K562 (cell line): ENCODE results near the gene ANKMY1. TPM values are rescaled to one million over a fixed set of nuclear protein-coding genes. Genes with fewer than 3 reads are reported as not detected.

Experiments used
- ATAC-seq: fragments of 200-7000 bp; cut with Tn5 transposase; 3 replicates; pipeline ENCODE4 v1.9.1; 2020; ENCODE audit warnings: moderate library complexity
- BruUV-seq: library from RNA; stranded (reverse); fragments of 400-500 nt; replicated peaks from 2 replicates; lab custom pipeline; 2021; lab: Mats Ljungman, UMichigan
- CTCF ChIA-PET: fragments of 300-600 bp; formaldehyde crosslinking; extraction: SDS; loops from one replicate; lab custom pipeline; 2021; ENCODE audit warnings: low intra/inter-chr PET ratio; lab: Yijun Ruan, JAX
- POLR2A ChIA-PET: fragments of 300-600, 350-650 bp; sonication (Branson Sonifier 250); formaldehyde crosslinking; extraction: SDS; loops from one replicate; lab custom pipeline; 2021; ENCODE audit warnings: antibody characterized with exemption, inconsistent platforms; lab: Yijun Ruan, JAX
- DNase-seq, 4 experiments: peaks; one replicate each; pipeline versions ENCODE4 v3.0.0 to v3.0.0-alpha.2; 2011 to 2018; ENCODE audit warnings: low spot score in 3 of 4, mixed read lengths in 3 of 4; ENCODE audit errors: extremely low read depth in 1 of 4
- FAIRE-seq: peaks from 2 replicates; lab custom pipeline; 2011; peaks lifted over from hg19 to GRCh38; lab: Jason Lieb, UNC
- H2AFZ ChIP-seq: 2 replicates; pipeline ENCODE4 v1.6.0; 2011; ENCODE audit warnings: low read depth, low read length, control low read depth, inconsistent platforms
- H3K27ac ChIP-seq: fragments of 200-600 bp; 3 replicates; pipeline ENCODE4 v1.8.0; 2011; ENCODE audit warnings: low read depth, mild to moderate bottlenecking, control low read depth, inconsistent platforms, low read length, moderate library complexity, mixed read lengths; ENCODE audit errors: extremely low read depth
- H3K27me3 ChIP-seq, 2 experiments: fragments of 300-600 bp in 1 of 2; 2 replicates in 1 of 2; 3 replicates in 1 of 2; pipeline versions ENCODE4 v1.6.0 to v1.8.0; 2011; ENCODE audit warnings: inconsistent platforms in 2 of 2, low read length in 2 of 2, mild to moderate bottlenecking in 1 of 2, mixed read lengths in 1 of 2, moderate library complexity in 1 of 2; ENCODE audit not compliant: control insufficient read depth in 2 of 2, insufficient read depth in 2 of 2
- H3K36me3 ChIP-seq: fragments of 300-600 bp; 3 replicates; pipeline ENCODE4 v1.8.0; 2011; ENCODE audit warnings: mild to moderate bottlenecking, low read length, inconsistent platforms; ENCODE audit not compliant: control insufficient read depth, insufficient read depth
- H3K4me1 ChIP-seq, 2 experiments: fragments of 200-600 bp in 1 of 2; replicated peaks in 1 of 2; 2 replicates in 1 of 2; 3 replicates in 1 of 2; pipeline versions ENCODE4 v1.5.1 to v1.8.0; 2011; ENCODE audit warnings: inconsistent platforms in 2 of 2, low read length in 2 of 2, mild to moderate bottlenecking in 1 of 2, mixed read lengths in 1 of 2, moderate library complexity in 1 of 2; ENCODE audit not compliant: control insufficient read depth in 2 of 2, insufficient read depth in 2 of 2
- H3K4me2 ChIP-seq: 2 replicates; pipeline ENCODE4 v1.6.1; 2011; ENCODE audit warnings: low read length, control low read depth, inconsistent platforms, mixed read lengths; ENCODE audit not compliant: insufficient read depth
- H3K4me3 ChIP-seq: fragments of 200-600 bp; sonication (generic), shearing (Covaris generic); 2 replicates; pipeline ENCODE4 v1.5.1; 2016; ENCODE audit warnings: control low read depth, inconsistent platforms
- H3K79me2 ChIP-seq: fragments of 200-600 bp; 3 replicates; pipeline ENCODE4 v1.8.0; 2011; ENCODE audit warnings: low read length, inconsistent platforms; ENCODE audit not compliant: control insufficient read depth, insufficient read depth
- H3K9ac ChIP-seq, 2 experiments: 2 replicates each; pipeline versions ENCODE4 v1.6.0 to v1.6.1; 2011; ENCODE audit warnings: low read depth in 2 of 2, low read length in 2 of 2, control low read depth in 1 of 2, inconsistent platforms in 1 of 2, mild to moderate bottlenecking in 1 of 2, mixed read lengths in 1 of 2; ENCODE audit not compliant: insufficient read depth in 1 of 2
- H3K9me1 ChIP-seq: one replicate; pipeline ENCODE4 v1.6.0; 2011; ENCODE audit warnings: inconsistent platforms, mild to moderate bottlenecking, low read length, moderate library complexity; ENCODE audit not compliant: control insufficient read depth, insufficient read depth
- H3K9me3 ChIP-seq: replicated peaks from 2 replicates; pipeline ENCODE4 v1.5.1; 2011; ENCODE audit warnings: low read depth, low read length, inconsistent platforms; ENCODE audit not compliant: control insufficient read depth, insufficient read depth
- H4K20me1 ChIP-seq: replicated peaks from 2 replicates; pipeline ENCODE4 v1.6.1; 2011; ENCODE audit warnings: low read length, inconsistent platforms, mixed read lengths; ENCODE audit not compliant: control insufficient read depth, insufficient read depth
- ARID3B ChIP-seq: fragments of 250-450 bp; sonication (Bioruptor Pico); IDR thresholded peaks from 2 replicates; pipeline ENCODE4 v1.4.0; 2020; ENCODE audit warnings: borderline replicate concordance
- MTA2 ChIP-seq: fragments of 450-650 bp; IDR thresholded peaks from 2 replicates; pipeline ENCODE4 v1.6.1; 2016; ENCODE audit warnings: low read depth
- OTX1 ChIP-seq: fragments of 450-650 bp; formaldehyde crosslinking; IDR thresholded peaks from 2 replicates; pipeline ENCODE4 v1.4.0; 2022; ENCODE audit warnings: mild to moderate bottlenecking
- POLR2G ChIP-seq: fragments of 200-400 bp; formaldehyde crosslinking; IDR thresholded peaks from 2 replicates; pipeline ENCODE4 v1.6.1; 2017; ENCODE audit warnings: low read depth, mild to moderate bottlenecking, antibody characterized with exemption, low read length, moderate library complexity
- SRSF9 ChIP-seq: fragments of 200-400 bp; formaldehyde crosslinking; IDR thresholded peaks from 2 replicates; pipeline ENCODE4 v1.6.1; 2017; ENCODE audit warnings: low read depth, low read length, borderline replicate concordance
- ZFP36 ChIP-seq: fragments of 150-350 bp; IDR thresholded peaks from 2 replicates; pipeline ENCODE4 v1.6.1; 2018; ENCODE audit warnings: low read length, low read depth; ENCODE audit not compliant: partially characterized antibody
- WGBS: fragments of 100-300 bp; shearing (Covaris generic); methylation state at CpG from one replicate; pipeline ENCODE4 v1.1.6; 2016; ENCODE audit warnings: low coverage, mixed read lengths; ENCODE audit not compliant: insufficient coverage; ENCODE audit errors: missing lambda C conversion rate; 5-methylcytosine and 5-hydroxymethylcytosine counted together
- in situ Hi-C: fragments of 300-500 bp; cut with MboI; formaldehyde crosslinking; loops from 4 replicates; pipeline ENCODE4 v1.15.0; 2018; ENCODE audit warnings: inconsistent platforms, mixed read lengths
- intact Hi-C: fragments of 100-400 bp; cut with micrococcal nuclease; formaldehyde crosslinking; loops from 2 replicates; pipeline ENCODE4 v1.14.2; 2022
- polyA plus RNA-seq, 8 experiments: library from polyadenylated mRNA; depleted of rRNA in 4 of 8; stranded (reverse) in 5 of 8; unstranded in 3 of 8; fragments of >200 nt; fragmentation: Nextera tagmentation in 2 of 8; fragmentation: Illumina TruSeq in 1 of 8; extraction: Ambion mirVana in 2 of 8; extraction: Trizol in 1 of 8; gene quantifications; 2 replicates each; pipeline versions ENCODE4 v1.2.1 to v1.2.3, GENCODE V29; 2011 to 2014; ENCODE audit warnings: inconsistent platforms in 1 of 8, missing spikeins in 1 of 8
- total RNA-seq, 7 experiments: library from RNA; depleted of rRNA in 6 of 7; stranded (reverse); fragments of >200 nt in 6 of 7; fragmentation: Illumina TruSeq in 2 of 7; extraction: Trizol in 2 of 7; gene quantifications; 2 replicates each; pipeline versions ENCODE4 v1.2.1 to v1.2.3, GENCODE V29; 2011 to 2021; ENCODE audit warnings: low replicate concordance in 1 of 7

ANKMY1 gene
- total and polyA plus RNA-seq, 9 of the 15 experiments (the other 6 are each of a cell fraction or from before 2014, with no cell fraction given): 0.75 to 15.1 (median 11.7) TPM

GRCh38 chr2:240491483-240491882, 66.3 kb downstream of the ANKMY1 start:
- no peaks in the 10 kb centered on the region for H3K79me2 ChIP-seq
- BruUV-seq: no TSS peak
- no peaks in the 10 kb centered on the region for H3K36me3 ChIP-seq
- in situ Hi-C loops: no loop called here
- peaks cover 6% of the 10 kb centered on the region for H3K9me3 ChIP-seq
- no peak overlapping the region for H3K27ac ChIP-seq
- no peak overlapping the region for H3K4me3 ChIP-seq
- H2AFZ ChIP-seq: no peak overlapping the region
- CTCF ChIA-PET: no interaction called here
- no peaks in the 10 kb centered on the region for H3K9me1 ChIP-seq
- H3K4me1 ChIP-seq: no peaks in the 10 kb centered on the region
- H4K20me1 ChIP-seq: no peaks in the 10 kb centered on the region
- H3K27me3 ChIP-seq: no peaks in the 10 kb centered on the region
- no peak for DNase-seq
- intact Hi-C loops: no loop called here
- no peak for ATAC-seq
- POLR2A ChIA-PET: no interaction called here
- TF ChIP-seq ARID3B (CRISPR knock-in tag) (no peak), ZFP36 (no peak), OTX1 (CRISPR knock-in tag) (no peak), MTA2 (no peak)
- H3K4me2 ChIP-seq: no peak overlapping the region
- no peak overlapping the region for H3K9ac ChIP-seq
- no peak for FAIRE-seq
- WGBS: 83% methylated on average over 1 of the region's 2 CpGs

- no peaks in the 10 kb centered on the region for H4K20me1 ChIP-seq
- no peak overlapping the region for H3K27ac ChIP-seq
- 85% methylated on average over 5 of the region's 11 CpGs for WGBS
- H3K4me1 ChIP-seq: no peaks in the 10 kb centered on the region
- BruUV-seq: no TSS peak
- H3K27me3 ChIP-seq: no peaks in the 10 kb centered on the region
- CTCF ChIA-PET: no interaction called here
- FAIRE-seq: no peak
- no peaks in the 10 kb centered on the region for H3K9me1 ChIP-seq
- no peaks in the 10 kb centered on the region for H3K9me3 ChIP-seq
- no peaks in the 10 kb centered on the region for H3K79me2 ChIP-seq
- TF ChIP-seq SRSF9: no peak
- TF ChIP-seq POLR2G: 0 out of 2 replicates have a peak, but pooled peaks have one; percentile 19
- no peak overlapping the region for H2AFZ ChIP-seq
- H3K9ac ChIP-seq: no peak overlapping the region
- no peak for DNase-seq
- H3K4me2 ChIP-seq: no peak overlapping the region
- POLR2A ChIA-PET: no interaction called here
- in situ Hi-C loops (no loop called here), intact Hi-C loops (no loop called here)
- ATAC-seq: no peak
- H3K4me3 ChIP-seq: no peak overlapping the region
- no peaks in the 10 kb centered on the region for H3K36me3 ChIP-seq
These were observed 75.6 kb downstream of the ANKMY1 start for GRCh38 chr2:240482141-240482540.
